ENCODE results near the gene ALK. TPM values are rescaled to one million over a fixed set of nuclear protein-coding genes. Genes with fewer than 3 reads are reported as not detected.

ALK gene
- total RNA-seq, 2 donors from 2014 or later = not detected

GRCh38 chr2:29154610-29155009, 766.8 kb downstream of the ALK start:
- Mint-ChIP-seq H3K27me3 (no peaks in the 10 kb centered on the region), H3K4me3 (no peak overlapping the region), H3K27ac (no peak overlapping the region), H3K36me3 (ENCODE audit: low read depth) (peaks cover 14% of the 10 kb centered on the region), H3K4me1 (peaks cover 5% of the 10 kb centered on the region)
- no peaks in the 10 kb centered on the region for H3K9me3 ChIP-seq (ENCODE audit: control insufficient read depth, low read length, poor library complexity, severe bottlenecking)
- DNase-seq (no peak), ATAC-seq (no peak)

DNA sequence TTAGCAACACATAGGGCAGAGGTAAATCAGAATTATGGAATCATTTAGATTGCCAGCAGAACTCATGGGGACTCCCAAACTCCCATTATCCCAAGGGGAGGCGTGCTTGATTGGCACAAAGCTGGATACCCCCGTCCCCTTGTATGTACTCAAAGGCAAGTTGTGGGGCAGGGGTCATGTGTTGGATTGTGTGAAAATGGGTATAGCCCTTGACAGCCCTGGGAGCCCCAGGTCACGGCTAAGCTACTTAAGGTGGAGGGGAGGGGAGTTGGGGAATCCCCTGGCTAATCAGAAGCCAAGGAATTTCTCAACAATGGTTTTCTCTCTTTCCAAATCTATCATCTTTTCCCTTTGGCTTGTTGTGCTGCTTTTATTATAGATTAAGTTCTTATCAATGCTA, 773.4 kb downstream of the ALK start:
- no peaks in the 10 kb centered on the region for H3K9me3 ChIP-seq (ENCODE audit: control insufficient read depth, low read length, poor library complexity, severe bottlenecking)
- peaks cover 3% of the 10 kb centered on the region for H3K4me1 Mint-ChIP-seq
- no peaks in the 10 kb centered on the region for H3K27me3 Mint-ChIP-seq
- H3K27ac Mint-ChIP-seq = no peak overlapping the region
- H3K4me3 Mint-ChIP-seq = no peak overlapping the region
- ATAC-seq (no peak), DNase-seq (no peak)
- H3K36me3 Mint-ChIP-seq (ENCODE audit: low read depth) = peaks cover 5% of the 10 kb centered on the region

DNA sequence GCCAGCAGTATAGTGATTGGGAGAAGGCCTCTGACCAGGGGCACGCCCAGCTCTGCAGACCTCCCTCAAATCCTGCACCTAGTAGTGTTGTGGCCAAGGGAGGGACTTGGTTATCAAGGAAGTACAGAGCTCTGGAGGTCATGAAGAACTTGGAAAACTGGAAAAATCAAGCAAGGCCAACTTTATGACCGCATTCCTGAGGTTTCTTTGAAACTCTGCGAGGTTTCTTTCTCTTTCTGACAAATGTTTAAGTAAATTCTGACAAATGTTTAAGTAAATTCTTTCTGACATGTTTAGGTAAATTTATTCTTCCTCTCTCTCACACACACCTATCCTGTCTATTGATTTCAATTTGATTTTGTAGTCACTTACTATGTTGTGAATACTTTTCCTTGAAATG, 775.2 kb downstream of the ALK start:
- no peaks in the 10 kb centered on the region for H3K9me3 ChIP-seq (ENCODE audit: control insufficient read depth, low read length, poor library complexity, severe bottlenecking)
- H3K27me3 Mint-ChIP-seq = no peaks in the 10 kb centered on the region
- no peak overlapping the region for H3K4me3 Mint-ChIP-seq
- ATAC-seq (no peak), DNase-seq (no peak)
- no peak overlapping the region for H3K27ac Mint-ChIP-seq
- peaks cover 9% of the 10 kb centered on the region for H3K4me1 Mint-ChIP-seq
- peaks cover 4% of the 10 kb centered on the region for H3K36me3 Mint-ChIP-seq (ENCODE audit: low read depth)

DNA sequence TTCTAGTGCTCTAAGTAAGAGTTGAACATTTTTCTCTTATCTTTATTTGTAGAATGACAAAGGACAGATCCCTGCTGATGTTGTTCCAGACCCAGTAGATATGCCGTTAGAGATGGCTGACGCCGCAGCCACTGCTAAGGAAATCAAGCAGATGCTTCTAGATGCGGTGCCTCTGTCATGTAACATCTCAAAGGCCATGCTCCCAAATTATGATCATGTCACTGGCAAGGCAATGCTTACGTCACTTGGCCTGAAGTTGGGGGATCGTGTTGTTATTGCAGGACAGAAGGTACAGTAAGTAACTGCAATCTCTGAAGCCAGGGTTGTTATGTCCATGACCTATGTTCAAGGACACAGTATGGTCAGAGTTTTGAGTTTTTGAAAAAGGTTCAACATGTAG, 777.7 kb downstream of the ALK start:
- Mint-ChIP-seq H3K27me3 (no peaks in the 10 kb centered on the region), H3K4me1 (peaks cover 22% of the 10 kb centered on the region), H3K4me3 (no peak overlapping the region), H3K36me3 (ENCODE audit: low read depth) (peaks cover 6% of the 10 kb centered on the region), H3K27ac (no peak overlapping the region)
- ATAC-seq (no peak), DNase-seq (no peak)
- H3K9me3 ChIP-seq (ENCODE audit: control insufficient read depth, low read length, poor library complexity, severe bottlenecking) = no peaks in the 10 kb centered on the region

Other genes with a start within 250 kb of the ALK start
- gene YPEL5, start 225.4 kb upstream of the ALK start, total RNA-seq = 100 to 1,000 TPM; 614 to 922 TPM

All from T-helper 17 cell (primary cell).